ENCODE results near the gene SDK2.

DNA sequence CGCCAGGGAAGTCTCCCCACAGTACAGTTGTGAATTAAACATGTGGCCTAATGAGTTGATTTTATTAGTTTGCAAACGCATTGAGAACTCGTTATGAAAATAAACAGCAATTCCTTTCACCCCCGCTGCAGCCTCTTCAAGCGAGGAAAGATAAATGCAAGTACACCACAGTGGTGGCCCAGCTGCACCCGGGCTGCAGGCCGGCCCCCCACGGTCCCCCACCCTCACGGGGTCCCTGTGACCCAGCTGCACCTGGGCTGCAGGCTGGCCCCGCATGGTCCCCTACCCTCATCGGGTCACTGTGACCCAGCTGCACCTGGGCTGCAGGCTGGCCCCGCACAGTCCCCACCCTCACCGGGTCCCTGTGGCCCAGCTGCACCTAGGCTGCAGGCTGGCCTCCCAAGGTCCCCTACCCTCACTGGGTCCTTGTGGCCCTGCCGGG lies 32.2 kb downstream of the SDK2 start:
- no peak for TF ChIP-seq EZH2 (IDR thresholded peaks at IDR 0.05; ENCODE audit: insufficient read depth, low read length)
- TF ChIP-seq, protein P1, sequence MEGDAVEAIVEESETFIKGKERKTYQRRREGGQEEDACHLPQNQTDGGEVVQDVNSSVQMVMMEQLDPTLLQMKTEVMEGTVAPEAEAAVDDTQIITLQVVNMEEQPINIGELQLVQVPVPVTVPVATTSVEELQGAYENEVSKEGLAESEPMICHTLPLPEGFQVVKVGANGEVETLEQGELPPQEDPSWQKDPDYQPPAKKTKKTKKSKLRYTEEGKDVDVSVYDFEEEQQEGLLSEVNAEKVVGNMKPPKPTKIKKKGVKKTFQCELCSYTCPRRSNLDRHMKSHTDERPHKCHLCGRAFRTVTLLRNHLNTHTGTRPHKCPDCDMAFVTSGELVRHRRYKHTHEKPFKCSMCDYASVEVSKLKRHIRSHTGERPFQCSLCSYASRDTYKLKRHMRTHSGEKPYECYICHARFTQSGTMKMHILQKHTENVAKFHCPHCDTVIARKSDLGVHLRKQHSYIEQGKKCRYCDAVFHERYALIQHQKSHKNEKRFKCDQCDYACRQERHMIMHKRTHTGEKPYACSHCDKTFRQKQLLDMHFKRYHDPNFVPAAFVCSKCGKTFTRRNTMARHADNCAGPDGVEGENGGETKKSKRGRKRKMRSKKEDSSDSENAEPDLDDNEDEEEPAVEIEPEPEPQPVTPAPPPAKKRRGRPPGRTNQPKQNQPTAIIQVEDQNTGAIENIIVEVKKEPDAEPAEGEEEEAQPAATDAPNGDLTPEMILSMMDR (IDR thresholded peaks at IDR 0.05; ENCODE audit: insufficient read depth, low read depth, low read length): no peak
